K562 (cell line): ENCODE results near the gene RHD. TPM values are rescaled to one million over a fixed set of nuclear protein-coding genes. Genes with fewer than 3 reads are reported as not detected.

Source experiments
- ATAC-seq: fragments of 200-7000 bp; cut with Tn5 transposase; 3 replicates; pipeline ENCODE4 v1.9.1; 2020; ENCODE audit warnings: moderate library complexity
- BruUV-seq: library from RNA; stranded (reverse); fragments of 400-500 nt; replicated peaks from 2 replicates; lab custom pipeline; 2021; lab: Mats Ljungman, UMichigan
- CTCF ChIA-PET: fragments of 300-600 bp; formaldehyde crosslinking; extraction: SDS; loops from one replicate; lab custom pipeline; 2021; ENCODE audit warnings: low intra/inter-chr PET ratio; lab: Yijun Ruan, JAX
- POLR2A ChIA-PET: fragments of 300-600, 350-650 bp; sonication (Branson Sonifier 250); formaldehyde crosslinking; extraction: SDS; loops from one replicate; lab custom pipeline; 2021; ENCODE audit warnings: antibody characterized with exemption, inconsistent platforms; lab: Yijun Ruan, JAX
- DNase-seq, 4 experiments: peaks; one replicate each; pipeline versions ENCODE4 v3.0.0 to v3.0.0-alpha.2; 2011 to 2018; ENCODE audit warnings: low spot score in 3 of 4, mixed read lengths in 3 of 4; ENCODE audit errors: extremely low read depth in 1 of 4
- FAIRE-seq: peaks from 2 replicates; lab custom pipeline; 2011; peaks lifted over from hg19 to GRCh38; lab: Jason Lieb, UNC
- H2AFZ ChIP-seq: 2 replicates; pipeline ENCODE4 v1.6.0; 2011; ENCODE audit warnings: low read depth, low read length, control low read depth, inconsistent platforms
- H3K27ac ChIP-seq: fragments of 200-600 bp; 3 replicates; pipeline ENCODE4 v1.8.0; 2011; ENCODE audit warnings: low read depth, mild to moderate bottlenecking, control low read depth, inconsistent platforms, low read length, moderate library complexity, mixed read lengths; ENCODE audit errors: extremely low read depth
- H3K27me3 ChIP-seq, 2 experiments: fragments of 300-600 bp in 1 of 2; 2 replicates in 1 of 2; 3 replicates in 1 of 2; pipeline versions ENCODE4 v1.6.0 to v1.8.0; 2011; ENCODE audit warnings: inconsistent platforms in 2 of 2, low read length in 2 of 2, mild to moderate bottlenecking in 1 of 2, mixed read lengths in 1 of 2, moderate library complexity in 1 of 2; ENCODE audit not compliant: control insufficient read depth in 2 of 2, insufficient read depth in 2 of 2
- H3K36me3 ChIP-seq: fragments of 300-600 bp; 3 replicates; pipeline ENCODE4 v1.8.0; 2011; ENCODE audit warnings: mild to moderate bottlenecking, low read length, inconsistent platforms; ENCODE audit not compliant: control insufficient read depth, insufficient read depth
- H3K4me1 ChIP-seq, 2 experiments: fragments of 200-600 bp in 1 of 2; replicated peaks in 1 of 2; 2 replicates in 1 of 2; 3 replicates in 1 of 2; pipeline versions ENCODE4 v1.5.1 to v1.8.0; 2011; ENCODE audit warnings: inconsistent platforms in 2 of 2, low read length in 2 of 2, mild to moderate bottlenecking in 1 of 2, mixed read lengths in 1 of 2, moderate library complexity in 1 of 2; ENCODE audit not compliant: control insufficient read depth in 2 of 2, insufficient read depth in 2 of 2
- H3K4me2 ChIP-seq: 2 replicates; pipeline ENCODE4 v1.6.1; 2011; ENCODE audit warnings: low read length, control low read depth, inconsistent platforms, mixed read lengths; ENCODE audit not compliant: insufficient read depth
- H3K4me3 ChIP-seq: fragments of 200-600 bp; sonication (generic), shearing (Covaris generic); 2 replicates; pipeline ENCODE4 v1.5.1; 2016; ENCODE audit warnings: control low read depth, inconsistent platforms
- H3K79me2 ChIP-seq: fragments of 200-600 bp; 3 replicates; pipeline ENCODE4 v1.8.0; 2011; ENCODE audit warnings: low read length, inconsistent platforms; ENCODE audit not compliant: control insufficient read depth, insufficient read depth
- H3K9ac ChIP-seq, 2 experiments: 2 replicates each; pipeline versions ENCODE4 v1.6.0 to v1.6.1; 2011; ENCODE audit warnings: low read depth in 2 of 2, low read length in 2 of 2, control low read depth in 1 of 2, inconsistent platforms in 1 of 2, mild to moderate bottlenecking in 1 of 2, mixed read lengths in 1 of 2; ENCODE audit not compliant: insufficient read depth in 1 of 2
- H3K9me1 ChIP-seq: one replicate; pipeline ENCODE4 v1.6.0; 2011; ENCODE audit warnings: inconsistent platforms, mild to moderate bottlenecking, low read length, moderate library complexity; ENCODE audit not compliant: control insufficient read depth, insufficient read depth
- H3K9me3 ChIP-seq: replicated peaks from 2 replicates; pipeline ENCODE4 v1.5.1; 2011; ENCODE audit warnings: low read depth, low read length, inconsistent platforms; ENCODE audit not compliant: control insufficient read depth, insufficient read depth
- H4K20me1 ChIP-seq: replicated peaks from 2 replicates; pipeline ENCODE4 v1.6.1; 2011; ENCODE audit warnings: low read length, inconsistent platforms, mixed read lengths; ENCODE audit not compliant: control insufficient read depth, insufficient read depth
- HEY1 ChIP-seq: fragments of 250-450 bp; sonication (Bioruptor Pico); IDR thresholded peaks from 2 replicates; pipeline ENCODE4 v1.5.0; 2020; ENCODE audit warnings: mild to moderate bottlenecking, moderate library complexity, borderline replicate concordance
- MEF2D ChIP-seq: conservative IDR thresholded peaks from 2 replicates; pipeline ENCODE4 v1.6.1; 2016; ENCODE audit warnings: low read depth, missing genetic modification characterization, missing compliant biosample characterization
- POLR2H ChIP-seq: IDR thresholded peaks from 2 replicates; pipeline ENCODE4 v1.6.1; 2016; ENCODE audit warnings: missing genetic modification characterization, low read depth, mild to moderate bottlenecking, control low read depth, missing compliant biosample characterization, moderate library complexity
- RBM39 ChIP-seq: fragments of 200-400 bp; formaldehyde crosslinking; optimal IDR thresholded peaks from 2 replicates; pipeline ENCODE3; 2018; ENCODE audit warnings: low read depth, low read length
- TAF15 ChIP-seq: fragments of 200-400 bp; formaldehyde crosslinking; IDR thresholded peaks from 2 replicates; pipeline ENCODE4 v1.6.1; 2017; ENCODE audit warnings: mild to moderate bottlenecking, low read depth, low read length, moderate library complexity
- ZNF165 ChIP-seq: fragments of 250-450 bp; sonication (Bioruptor Pico); IDR thresholded peaks from 2 replicates; pipeline ENCODE4 v1.4.0; 2020; ENCODE audit warnings: borderline replicate concordance
- ZNF217 ChIP-seq: sonication (generic); formaldehyde crosslinking; IDR thresholded peaks from 2 replicates; pipeline ENCODE4 v1.8.0; 2022; ENCODE audit warnings: mild to moderate bottlenecking, missing genetic modification reagents
- WGBS: fragments of 100-300 bp; shearing (Covaris generic); methylation state at CpG from one replicate; pipeline ENCODE4 v1.1.6; 2016; ENCODE audit warnings: low coverage, mixed read lengths; ENCODE audit not compliant: insufficient coverage; ENCODE audit errors: missing lambda C conversion rate; 5-methylcytosine and 5-hydroxymethylcytosine counted together
- in situ Hi-C: fragments of 300-500 bp; cut with MboI; formaldehyde crosslinking; loops from 4 replicates; pipeline ENCODE4 v1.15.0; 2018; ENCODE audit warnings: inconsistent platforms, mixed read lengths
- intact Hi-C: fragments of 100-400 bp; cut with micrococcal nuclease; formaldehyde crosslinking; loops from 2 replicates; pipeline ENCODE4 v1.14.2; 2022
- polyA plus RNA-seq, 8 experiments: library from polyadenylated mRNA; depleted of rRNA in 4 of 8; stranded (reverse) in 5 of 8; unstranded in 3 of 8; fragments of >200 nt; fragmentation: Nextera tagmentation in 2 of 8; fragmentation: Illumina TruSeq in 1 of 8; extraction: Ambion mirVana in 2 of 8; extraction: Trizol in 1 of 8; gene quantifications; 2 replicates each; pipeline versions ENCODE4 v1.2.1 to v1.2.3, GENCODE V29; 2011 to 2014; ENCODE audit warnings: inconsistent platforms in 1 of 8, missing spikeins in 1 of 8
- total RNA-seq, 7 experiments: library from RNA; depleted of rRNA in 6 of 7; stranded (reverse); fragments of >200 nt in 6 of 7; fragmentation: Illumina TruSeq in 2 of 7; extraction: Trizol in 2 of 7; gene quantifications; 2 replicates each; pipeline versions ENCODE4 v1.2.1 to v1.2.3, GENCODE V29; 2011 to 2021; ENCODE audit warnings: low replicate concordance in 1 of 7
- TF ChIP-seq, protein P1 (sequence below): fragments of 250-450 bp; sonication (Bioruptor Pico); IDR thresholded peaks from 2 replicates; pipeline ENCODE4 v1.8.0; 2022; ENCODE audit warnings: moderate library complexity, mild to moderate bottlenecking, inconsistent platforms

RHD gene
- total and polyA plus RNA-seq, 9 of the 15 experiments (the other 6 are each of a cell fraction or from before 2014, with no cell fraction given) = 8.8 to 32.4 (median 15.0) TPM

DNA sequence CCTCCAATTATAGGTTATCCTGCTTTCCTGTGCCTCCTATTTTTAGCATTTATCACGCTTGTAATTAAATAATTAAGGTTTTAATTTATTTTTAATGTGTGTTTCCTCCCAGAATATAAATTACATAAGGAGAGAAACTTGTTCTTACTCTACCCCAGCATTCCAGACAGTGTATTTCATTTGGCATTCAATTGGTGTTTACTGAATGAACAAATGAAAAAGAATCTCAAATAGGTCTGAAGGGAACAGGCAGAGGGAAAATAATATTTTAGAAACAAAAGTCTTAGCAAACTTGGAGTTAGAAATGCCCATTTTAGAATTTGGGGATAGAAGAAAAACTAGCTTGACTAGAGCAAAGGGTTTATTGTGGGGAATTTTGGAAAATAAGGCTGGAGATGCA, 15.1 kb upstream of the RHD start:
- no peak overlapping the region for H3K4me3 ChIP-seq
- 13% methylated on average over 1 of the region's 1 CpG for WGBS
- ChIA-PET POLR2A (interaction anchor here (0.9 to 3.9 kb wide), 4 partner anchors 8 to 18 kb away, joined by 3 to 17 read pairs (median 11); partner anchors contain the start of gene RSRP1), CTCF (no interaction called here)
- H3K36me3 ChIP-seq = peaks cover 3% of the 10 kb centered on the region; the same call in 1 of the 3 replicates
- no peak for TF ChIP-seq RBM39
- TF ChIP-seq POLR2H (tag) = 0 out of 2 replicates have a peak, but pooled peaks have one; percentile 18
- no peak for TF ChIP-seq HEY1
- no peak for TF ChIP-seq TAF15
- TF ChIP-seq, protein P1, sequence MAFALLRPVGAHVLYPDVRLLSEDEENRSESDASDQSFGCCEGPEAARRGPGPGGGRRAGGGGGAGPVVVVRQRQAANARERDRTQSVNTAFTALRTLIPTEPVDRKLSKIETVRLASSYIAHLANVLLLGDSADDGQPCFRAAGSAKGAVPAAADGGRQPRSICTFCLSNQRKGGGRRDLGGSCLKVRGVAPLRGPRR (CRISPR knock-in tag) = no peak
- TF ChIP-seq ZNF165 (CRISPR knock-in tag) = no peak
- TF ChIP-seq MEF2D (tag) = no peak
- TF ChIP-seq ZNF217 (CRISPR knock-in tag) = no peak
- no TSS peak for BruUV-seq
- FAIRE-seq (no peak), ATAC-seq (no peak), DNase-seq (no peak)
- H3K4me1 ChIP-seq = peaks cover 7 to 10% of the 10 kb centered on the region in 2 experiments; a peak in 3 of 5 replicates
- no peak overlapping the region for H3K4me2 ChIP-seq
- H3K9me1 ChIP-seq = peaks cover 3% of the 10 kb centered on the region
- intact Hi-C loops (no loop called here), in situ Hi-C loops (loop anchor here (5.0 kb wide), 1 partner anchor 90 kb away; no protein-coding TSS in a partner anchor)
- no peak overlapping the region for H3K9ac ChIP-seq
- H4K20me1 ChIP-seq = no peaks in the 10 kb centered on the region
- H3K79me2 ChIP-seq = no peaks in the 10 kb centered on the region; the same call in 2 of the 3 replicates
- H3K27ac ChIP-seq = no peak overlapping the region
- H2AFZ ChIP-seq = no peak overlapping the region
- 0 out of 2 replicates have a peak, but pooled peaks cover under 1% of the 10 kb centered on the region for H3K9me3 ChIP-seq
- no peaks in the 10 kb centered on the region for H3K27me3 ChIP-seq
